CD4-positive, alpha-beta T cell (primary cell): ENCODE results near the gene MAN1A2. TPM values are rescaled to one million over a fixed set of nuclear protein-coding genes. Genes with fewer than 3 reads are reported as not detected.
A peak's percentile ranks its signal among the peaks of the same experiment; 100 is the strongest.

Experiments
- ATAC-seq: fragments of 200-7000 bp; cut with Tn5 transposase; one replicate; pipeline ENCODE4 v1.10.0; 2022; ENCODE audit warnings: mild to moderate bottlenecking; ENCODE audit not compliant: poor library complexity
- CTCF ChIA-PET: fragments of 350-600 bp; sonication (Branson Sonifier 250); formaldehyde crosslinking; loops from one replicate; lab custom pipeline; 2021; ENCODE audit warnings: antibody characterized with exemption, inconsistent platforms; lab: Charles Lee
- POLR2A ChIA-PET: fragments of 350-600 bp; sonication (Branson Sonifier 250); formaldehyde crosslinking; loops from one replicate; lab custom pipeline; 2021; ENCODE audit warnings: antibody characterized with exemption, inconsistent platforms; lab: Charles Lee
- DNase-seq, 14 experiments: peaks; one replicate each; pipeline ENCODE4 v3.0.0-alpha.2; 2013 to 2020; ENCODE audit warnings: mixed read lengths in 2 of 14
- H3K27ac ChIP-seq, 2 donors: one replicate each; pipeline versions ENCODE4 v1.5.1 to v1.7.0; 2013; ENCODE audit warnings: low read length in 2 of 2, low read depth in 1 of 2, mild to moderate bottlenecking in 1 of 2
- H3K27me3 ChIP-seq, 2 experiments: 1 replicate in 1 of 2; 2 replicates in 1 of 2; pipeline versions ENCODE4 v1.6.1 to v1.7.0; 2013; ENCODE audit warnings: low read length in 2 of 2, control low read depth in 1 of 2, mild to moderate bottlenecking in 1 of 2, moderate library complexity in 1 of 2; ENCODE audit not compliant: insufficient read depth in 2 of 2, control insufficient read depth in 1 of 2
- H3K36me3 ChIP-seq: one replicate; pipeline ENCODE4 v1.6.1; 2013; ENCODE audit warnings: low read length, control low read depth; ENCODE audit not compliant: insufficient read depth
- H3K4me1 ChIP-seq: one replicate; pipeline ENCODE4 v1.6.1; 2013; ENCODE audit warnings: low read length, control low read depth; ENCODE audit not compliant: insufficient read depth
- H3K4me3 ChIP-seq: one replicate; pipeline ENCODE4 v1.5.1; 2013; ENCODE audit warnings: mild to moderate bottlenecking, low read length, moderate library complexity
- H3K9me3 ChIP-seq, 2 experiments: 1 replicate in 1 of 2; 2 replicates in 1 of 2; pipeline versions ENCODE4 v1.6.1 to v1.7.0; 2013; ENCODE audit warnings: low read length in 2 of 2, mild to moderate bottlenecking in 2 of 2, control low read depth in 1 of 2, moderate library complexity in 1 of 2; ENCODE audit not compliant: control insufficient read depth in 1 of 2, insufficient read depth in 1 of 2
- H3K27ac Mint-ChIP-seq: one replicate; pipeline ENCODE4 v1.8.0; 2020; ENCODE audit warnings: mixed read lengths
- H3K27me3 Mint-ChIP-seq: one replicate; pipeline ENCODE4 v1.8.0; 2021; ENCODE audit warnings: mixed read lengths
- H3K36me3 Mint-ChIP-seq: one replicate; pipeline ENCODE4 v1.8.0; 2021; ENCODE audit warnings: low read depth, mixed read lengths
- H3K4me1 Mint-ChIP-seq: one replicate; pipeline ENCODE4 v1.8.0; 2021; ENCODE audit warnings: low read depth, mixed read lengths
- H3K4me3 Mint-ChIP-seq: one replicate; pipeline ENCODE4 v1.8.0; 2020; ENCODE audit warnings: mild to moderate bottlenecking, mixed read lengths
- H3K9me3 Mint-ChIP-seq: one replicate; pipeline ENCODE4 v1.8.0; 2020; ENCODE audit warnings: mixed read lengths
- intact Hi-C, 2 experiments: fragments of 100-400 bp; cut with DNase I in 1 of 2; cut with micrococcal nuclease in 1 of 2; formaldehyde crosslinking; loops; one replicate each; pipeline versions ENCODE4 v1.15.1 to v1.9.0; 2023 to 2025; cut with DNase I, micrococcal nuclease
- total RNA-seq, 174 experiments: library from RNA in 2 of 174; stranded (reverse) in 2 of 174; gene quantifications; one replicate each; pipeline ENCODE4 v1.2.3 and lab custom pipeline; 2021 to 2026
- TF ChIP-seq, protein P1 (sequence below): fragments of 200-600 bp; IDR thresholded peaks from one replicate; pipeline ENCODE4 v1.8.0; 2022; ENCODE audit warnings: antibody characterized with exemption, mild to moderate bottlenecking

Gene MAN1A2
- total RNA-seq, 2 experiments from 2014 or later: 45.6 to 49.7 TPM

DNA sequence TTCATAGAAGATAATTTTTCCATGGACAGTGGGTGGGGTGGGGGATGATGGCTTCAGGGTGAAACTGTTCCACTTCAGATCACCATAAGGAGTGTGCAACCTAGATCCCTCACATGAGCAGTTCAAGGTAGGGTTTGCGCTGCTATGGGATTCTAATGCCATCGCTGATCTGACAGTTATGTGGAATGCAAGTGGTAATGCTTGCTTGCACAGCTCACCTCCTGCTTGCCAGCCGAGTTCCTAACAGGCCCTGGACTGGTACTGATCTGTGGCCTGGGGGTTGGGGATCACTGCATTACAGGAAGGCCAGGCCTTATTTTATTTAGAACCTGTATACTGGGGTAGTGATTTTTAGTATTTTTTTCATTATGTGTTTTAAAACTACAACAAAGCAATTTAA, 22.0 kb downstream of the MAN1A2 start:
- no peaks in the 10 kb centered on the region for H3K27me3 Mint-ChIP-seq
- no peak for DNase-seq
- ChIA-PET CTCF (interaction anchor here (0.8 kb wide), 1 partner anchor 124 kb away, joined by 3 read pairs; no protein-coding TSS in a partner anchor), POLR2A (no interaction called here)
- peaks cover 92% of the 10 kb centered on the region for H3K4me1 Mint-ChIP-seq
- intact Hi-C loops: no loop called here
- Histone ChIP-seq H3K27ac (no peak overlapping the region), H3K27me3 (no peaks in the 10 kb centered on the region), H3K36me3 (no peaks in the 10 kb centered on the region), H3K4me3 (no peak overlapping the region), H3K9me3 (peaks cover 0 to 2% of the 10 kb centered on the region in 2 experiments), H3K4me1 (peaks cover 14% of the 10 kb centered on the region)
- H3K4me3 Mint-ChIP-seq: peak overlapping the region; percentile 37
- H3K9me3 Mint-ChIP-seq: no peaks in the 10 kb centered on the region
- TF ChIP-seq, protein P1, sequence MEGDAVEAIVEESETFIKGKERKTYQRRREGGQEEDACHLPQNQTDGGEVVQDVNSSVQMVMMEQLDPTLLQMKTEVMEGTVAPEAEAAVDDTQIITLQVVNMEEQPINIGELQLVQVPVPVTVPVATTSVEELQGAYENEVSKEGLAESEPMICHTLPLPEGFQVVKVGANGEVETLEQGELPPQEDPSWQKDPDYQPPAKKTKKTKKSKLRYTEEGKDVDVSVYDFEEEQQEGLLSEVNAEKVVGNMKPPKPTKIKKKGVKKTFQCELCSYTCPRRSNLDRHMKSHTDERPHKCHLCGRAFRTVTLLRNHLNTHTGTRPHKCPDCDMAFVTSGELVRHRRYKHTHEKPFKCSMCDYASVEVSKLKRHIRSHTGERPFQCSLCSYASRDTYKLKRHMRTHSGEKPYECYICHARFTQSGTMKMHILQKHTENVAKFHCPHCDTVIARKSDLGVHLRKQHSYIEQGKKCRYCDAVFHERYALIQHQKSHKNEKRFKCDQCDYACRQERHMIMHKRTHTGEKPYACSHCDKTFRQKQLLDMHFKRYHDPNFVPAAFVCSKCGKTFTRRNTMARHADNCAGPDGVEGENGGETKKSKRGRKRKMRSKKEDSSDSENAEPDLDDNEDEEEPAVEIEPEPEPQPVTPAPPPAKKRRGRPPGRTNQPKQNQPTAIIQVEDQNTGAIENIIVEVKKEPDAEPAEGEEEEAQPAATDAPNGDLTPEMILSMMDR: no peak
- no peak overlapping the region for H3K27ac Mint-ChIP-seq
- H3K36me3 Mint-ChIP-seq: peaks cover 4% of the 10 kb centered on the region
- ATAC-seq: no peak

DNA sequence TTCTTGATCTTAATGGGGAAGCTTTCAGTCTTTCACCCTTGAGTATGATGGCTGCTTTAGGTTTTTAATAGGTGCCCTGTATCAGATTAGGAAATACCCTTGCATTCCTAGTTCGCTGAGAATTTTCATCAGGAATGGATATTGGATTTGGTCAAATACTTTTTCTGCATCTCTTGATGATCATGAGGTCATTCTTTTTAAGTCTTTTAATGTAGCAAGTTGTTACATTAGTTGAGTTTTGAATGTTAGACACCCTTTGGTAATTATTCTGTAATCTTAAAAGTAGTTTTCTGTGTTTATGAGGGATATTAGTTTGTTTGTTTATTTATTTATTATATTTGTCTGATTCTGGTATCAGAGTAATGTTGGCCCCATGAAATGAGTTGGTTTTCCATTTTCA, 22.5 kb downstream of the MAN1A2 start:
- no peak overlapping the region for H3K4me3 Mint-ChIP-seq
- no peak overlapping the region for H3K27ac Mint-ChIP-seq
- Histone ChIP-seq H3K4me3 (no peak overlapping the region), H3K9me3 (no peaks in the 10 kb centered on the region), H3K27ac (no peak overlapping the region), H3K27me3 (no peaks in the 10 kb centered on the region), H3K4me1 (peaks cover 14% of the 10 kb centered on the region), H3K36me3 (no peaks in the 10 kb centered on the region)
- TF ChIP-seq, protein P1: no peak
- intact Hi-C loops: no loop called here
- H3K27me3 Mint-ChIP-seq: no peaks in the 10 kb centered on the region
- POLR2A ChIA-PET: no interaction called here
- H3K36me3 Mint-ChIP-seq: no peaks in the 10 kb centered on the region
- H3K9me3 Mint-ChIP-seq: no peaks in the 10 kb centered on the region
- CTCF ChIA-PET: no interaction called here
- ATAC-seq (no peak), DNase-seq (no peak)
- peaks cover 92% of the 10 kb centered on the region for H3K4me1 Mint-ChIP-seq

DNA sequence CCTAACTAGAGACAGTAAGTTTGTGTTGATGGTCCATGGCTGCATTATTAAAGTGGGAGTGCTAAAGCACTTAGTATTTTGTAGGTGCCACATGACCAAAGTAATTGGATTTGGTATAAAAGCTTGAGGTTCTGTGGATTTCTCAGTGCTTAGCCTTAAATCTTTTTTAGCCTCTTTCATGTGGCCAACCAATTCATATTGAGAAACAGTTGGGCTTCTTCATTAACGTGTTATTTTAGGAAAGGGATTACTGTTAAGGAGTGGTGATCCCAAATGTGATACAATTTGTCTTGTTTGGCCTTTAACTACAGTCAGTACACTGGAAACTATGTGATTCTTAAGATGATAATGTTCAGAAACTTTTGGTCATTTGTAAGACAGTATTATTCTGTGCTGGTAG, 25.5 kb downstream of the MAN1A2 start:
- peaks cover 7% of the 10 kb centered on the region for H3K4me1 ChIP-seq
- Mint-ChIP-seq H3K27me3 (no peaks in the 10 kb centered on the region), H3K36me3 (no peaks in the 10 kb centered on the region), H3K4me3 (no peak overlapping the region), H3K4me1 (peaks cover 82% of the 10 kb centered on the region), H3K9me3 (no peaks in the 10 kb centered on the region), H3K27ac (no peak overlapping the region)
- ChIA-PET CTCF (no interaction called here), POLR2A (no interaction called here)
- H3K9me3 ChIP-seq: no peaks in the 10 kb centered on the region
- no peaks in the 10 kb centered on the region for H3K27me3 ChIP-seq
- intact Hi-C loops: no loop called here
- DNase-seq (no peak), ATAC-seq (no peak)
- TF ChIP-seq, protein P1: no peak
- no peak overlapping the region for H3K27ac ChIP-seq
- H3K4me3 ChIP-seq: no peak overlapping the region
- H3K36me3 ChIP-seq: no peaks in the 10 kb centered on the region
